Right hindlimb (tissue), 1 donor: ENCODE results near the gene WTAP.
"Not testable (repeated sequence)": the region's sequence is repeated elsewhere in the genome, so short reads cannot be mapped to it uniquely, and the experiment has no call there.

Experiments
- DNase-seq: peaks from one replicate; pipeline ENCODE4 v3.0.0-alpha.2; 2018

WTAP gene

DNA sequence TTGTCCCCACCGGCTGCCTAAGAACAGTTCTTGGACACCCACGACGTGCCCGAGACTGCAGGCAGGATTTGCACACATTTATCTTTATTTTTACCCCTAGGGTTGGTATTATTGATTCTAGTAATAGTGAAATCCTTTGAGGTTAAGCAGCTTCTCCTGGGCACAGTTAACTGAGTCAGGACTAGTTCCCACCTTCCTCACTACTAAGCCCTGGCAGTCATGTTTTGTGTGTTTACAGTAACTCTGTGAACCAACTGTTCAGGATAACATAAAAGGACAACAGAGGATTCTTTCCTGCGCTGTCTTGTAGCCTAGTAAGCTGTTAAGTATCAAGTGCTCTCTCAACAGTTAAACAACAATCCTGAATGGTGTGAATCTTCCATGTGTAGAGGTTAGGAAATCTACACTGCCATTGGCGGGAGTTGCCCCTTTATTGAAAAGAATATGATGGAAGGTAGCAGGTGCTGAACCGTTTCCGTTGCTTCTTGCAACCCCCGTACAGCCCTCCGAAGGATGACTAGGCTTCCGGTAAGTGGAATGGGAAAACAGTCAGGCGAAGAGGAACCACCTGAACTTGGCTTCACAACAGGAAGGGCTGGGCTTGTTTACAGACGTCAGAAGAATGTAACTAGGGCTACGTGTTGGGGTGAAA is 33.3 kb upstream of the WTAP start:
- peak; percentile 39 for DNase-seq

DNA sequence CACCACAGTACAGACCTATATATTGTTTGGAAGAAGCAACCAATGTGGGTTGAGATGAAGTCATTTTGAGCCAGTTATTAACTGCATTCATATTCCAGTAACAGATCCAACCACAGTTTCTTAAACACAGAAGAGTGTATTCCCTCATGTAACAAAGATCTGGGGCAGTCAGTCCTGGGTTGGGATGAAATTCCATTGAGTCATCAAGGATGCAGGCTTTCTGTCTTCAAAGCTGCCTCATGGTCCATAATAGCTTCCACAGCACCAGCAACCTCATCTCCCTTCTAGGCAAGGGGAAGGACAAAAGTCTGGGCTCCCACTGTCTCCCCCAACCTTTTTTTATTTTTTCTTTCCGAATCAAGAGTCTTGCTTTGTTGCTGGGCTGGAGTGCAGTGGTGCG is 31.3 kb upstream of the WTAP start:
- DNase-seq = no peak

DNA sequence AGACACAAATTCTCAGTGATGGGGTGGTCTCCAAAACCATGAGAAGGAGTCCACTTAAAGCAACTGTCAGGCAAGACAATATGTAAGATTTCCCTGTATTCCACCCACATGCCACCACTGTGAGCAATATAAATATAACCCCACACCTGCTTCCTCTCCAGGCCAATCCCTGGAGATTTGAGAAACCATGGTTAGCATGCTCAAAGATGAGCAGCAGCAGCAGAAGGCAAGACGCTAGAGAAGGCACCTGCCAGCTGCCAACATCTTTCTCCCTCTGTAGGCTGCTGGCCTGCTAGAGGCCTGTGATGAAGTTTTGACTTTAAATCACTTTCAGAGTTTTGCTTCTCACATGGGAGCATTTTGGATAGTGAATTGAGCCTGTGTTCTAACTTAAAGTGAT is 26.3 kb upstream of the WTAP start:
- DNase-seq = no peak

DNA sequence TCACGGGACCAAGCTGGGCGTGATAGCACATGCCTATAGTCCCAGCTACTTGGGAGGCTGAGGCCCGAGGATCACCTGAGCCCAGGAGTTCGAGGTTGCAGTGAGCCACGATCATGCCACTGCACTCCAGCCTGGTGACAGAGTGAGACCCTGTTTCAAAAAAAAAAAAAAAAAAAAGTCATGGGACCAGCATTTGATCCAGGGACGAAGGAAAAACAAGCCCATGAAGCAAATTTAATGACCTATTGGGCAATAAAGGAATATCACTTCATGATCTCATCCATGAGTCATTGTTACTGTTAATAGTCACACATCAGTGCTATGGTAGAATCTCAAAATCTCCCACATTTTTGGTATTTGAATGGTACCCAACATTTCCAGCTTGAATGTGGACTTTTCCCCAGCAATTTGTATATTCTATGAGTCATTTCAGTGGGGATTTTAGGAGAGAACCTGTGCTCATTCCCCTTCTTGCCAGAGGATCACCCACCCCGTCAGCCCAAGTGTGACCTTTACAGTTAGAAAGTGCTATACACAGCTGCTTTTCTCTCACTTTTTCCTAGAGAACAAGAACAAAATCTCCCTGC is 25.8 kb upstream of the WTAP start:
- no peak for DNase-seq

DNA sequence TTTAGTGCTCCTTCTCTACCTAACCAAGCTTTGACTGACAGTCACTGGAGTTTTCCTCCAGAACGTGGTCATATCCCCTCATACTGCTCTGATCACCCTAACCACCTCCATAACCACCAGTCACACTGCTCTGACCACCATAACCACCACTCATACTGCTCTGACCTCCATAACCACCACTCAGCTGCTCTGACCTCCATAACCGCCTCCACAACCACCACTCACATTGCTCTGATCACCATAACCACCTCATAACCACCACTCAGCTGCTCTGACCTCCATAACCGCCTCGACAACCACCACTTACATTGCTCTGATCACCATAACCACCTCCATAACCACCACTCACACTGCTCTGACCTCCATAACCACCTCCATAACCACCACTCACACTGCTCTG is 16.7 kb upstream of the WTAP start:
- DNase-seq = not testable (repeated sequence)

DNA sequence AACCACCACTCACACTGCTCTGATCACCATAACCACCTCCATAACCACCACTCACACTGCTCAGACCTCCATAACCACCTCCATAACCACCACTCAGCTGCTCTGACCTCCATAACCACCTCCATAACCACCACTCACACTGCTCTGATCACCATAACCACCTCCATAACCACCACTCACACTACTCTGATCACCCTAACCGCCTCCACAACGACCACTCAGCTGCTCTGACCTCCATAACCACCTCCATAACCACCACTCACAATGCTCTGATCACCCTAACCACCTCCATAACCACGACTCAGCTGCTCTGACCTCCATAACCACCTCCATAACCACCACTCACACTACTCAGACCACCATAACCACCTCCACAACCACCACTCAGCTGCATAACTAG is 14.9 kb upstream of the WTAP start:
- DNase-seq = not testable (repeated sequence)

DNA sequence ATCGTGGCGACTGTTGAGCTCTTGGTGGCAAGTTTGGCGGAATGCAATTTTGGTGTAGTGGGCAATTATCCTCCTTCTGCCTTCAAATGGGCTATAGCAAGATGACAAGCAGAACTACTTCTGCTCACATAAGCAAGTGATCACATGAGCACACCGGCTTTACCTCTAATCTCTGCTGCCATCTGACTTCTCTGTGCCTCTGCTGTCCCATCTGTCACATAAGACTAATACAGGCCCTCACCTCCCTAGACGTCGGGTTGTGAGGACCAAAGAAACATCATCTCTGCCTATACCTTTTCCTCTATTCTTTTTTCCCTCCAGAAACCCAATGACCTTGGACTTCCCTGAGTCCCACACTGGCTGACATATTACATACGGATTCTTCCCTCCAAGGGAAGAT is 13.3 kb upstream of the WTAP start:
- DNase-seq = no peak

DNA sequence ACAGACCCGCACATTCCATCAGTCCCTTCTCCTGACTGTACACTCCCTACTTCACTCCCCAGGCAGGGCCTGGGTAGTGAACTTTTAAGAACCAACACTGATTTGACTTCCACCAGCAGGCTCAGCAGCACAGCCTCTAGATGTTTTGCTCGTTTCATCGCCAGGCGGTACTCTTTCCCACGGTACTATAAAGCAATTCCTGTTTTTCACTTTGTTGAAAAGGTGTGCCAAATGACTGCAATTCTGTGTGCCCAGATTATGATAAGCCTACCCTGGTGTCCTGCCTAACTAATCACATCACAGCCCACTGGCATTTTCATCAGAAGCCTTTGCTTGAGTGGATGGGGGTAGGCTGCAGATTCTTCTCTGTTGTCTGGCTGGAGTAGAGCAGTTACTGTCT is 12.9 kb upstream of the WTAP start:
- no peak for DNase-seq

DNA sequence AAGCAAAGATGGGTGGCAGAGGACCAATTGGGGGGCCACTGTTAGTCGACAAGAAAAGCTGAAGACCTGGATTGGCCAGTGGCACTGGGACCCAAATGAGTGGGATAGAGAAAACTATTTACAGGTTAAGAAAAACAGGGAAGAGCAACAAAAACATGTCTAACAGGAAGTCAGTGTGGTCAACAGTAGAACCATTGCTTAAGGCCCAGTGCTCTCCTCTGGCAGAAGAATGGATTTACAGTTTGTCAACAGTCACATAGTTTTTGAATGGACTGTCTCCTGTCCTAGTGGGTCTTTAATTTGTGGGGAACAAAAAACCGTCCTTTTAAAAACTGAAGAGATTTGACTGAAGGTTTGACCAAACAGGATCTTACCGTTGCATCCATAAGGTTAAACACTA is 12.1 kb upstream of the WTAP start:
- no peak for DNase-seq

DNA sequence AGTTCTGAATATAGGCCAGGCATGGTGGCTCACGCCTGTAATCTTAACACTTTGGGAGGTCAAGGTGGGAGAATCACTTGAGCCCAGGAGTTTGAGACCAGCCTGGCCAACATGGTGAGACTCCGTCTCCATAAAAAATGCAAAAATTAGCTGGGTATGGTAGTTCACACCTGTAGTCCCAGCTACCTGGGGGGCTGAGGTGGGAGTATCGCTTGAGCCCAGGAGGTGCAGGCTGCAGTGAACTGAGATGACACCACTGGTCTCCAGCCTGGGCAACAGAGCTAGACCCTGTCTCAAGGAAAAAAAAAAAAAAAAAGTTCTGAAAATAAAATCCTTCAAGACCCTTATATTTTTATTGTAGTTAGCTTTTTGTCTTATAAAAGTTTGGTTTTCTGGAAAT is 11.7 kb upstream of the WTAP start:
- no peak for DNase-seq

DNA sequence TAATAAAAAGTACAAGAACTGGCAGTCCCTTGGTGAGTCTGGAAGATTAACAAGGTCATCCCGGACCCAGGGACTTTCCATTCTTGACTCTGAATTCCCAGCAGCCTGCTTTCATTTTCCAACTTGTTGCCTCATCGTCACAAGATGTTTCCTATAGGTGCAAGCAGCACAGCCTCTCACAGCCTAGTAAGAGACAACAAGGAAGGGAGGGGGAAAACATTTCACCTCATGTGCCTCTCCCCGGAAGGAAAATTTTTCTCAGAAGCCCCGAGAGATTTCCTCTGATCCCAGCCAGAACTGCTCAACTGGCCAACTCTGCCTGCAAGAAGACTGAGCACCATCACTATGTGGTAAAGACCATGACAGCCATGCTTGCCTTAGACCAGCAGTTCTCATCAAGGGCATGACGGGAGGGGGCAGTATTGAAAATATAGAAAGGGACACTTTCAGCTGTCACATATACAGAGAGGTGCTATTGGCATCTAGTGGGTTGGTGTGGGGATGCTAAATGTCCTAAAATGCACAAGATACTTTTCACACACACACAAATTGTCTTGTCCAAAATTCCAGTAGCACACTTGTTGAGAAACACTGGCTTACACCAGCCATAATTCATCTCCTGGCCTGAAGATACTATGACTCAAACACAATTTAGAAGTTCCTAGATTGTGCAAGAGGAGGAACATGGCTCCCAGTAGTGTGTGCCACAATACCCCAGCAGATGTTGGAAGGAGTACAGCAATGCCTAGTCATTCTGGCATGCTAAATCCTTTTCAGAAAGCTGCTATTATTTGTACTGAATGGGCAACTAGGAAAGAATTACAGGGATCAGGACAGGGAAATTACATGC is 10.8 kb upstream of the WTAP start:
- no peak for DNase-seq

DNA sequence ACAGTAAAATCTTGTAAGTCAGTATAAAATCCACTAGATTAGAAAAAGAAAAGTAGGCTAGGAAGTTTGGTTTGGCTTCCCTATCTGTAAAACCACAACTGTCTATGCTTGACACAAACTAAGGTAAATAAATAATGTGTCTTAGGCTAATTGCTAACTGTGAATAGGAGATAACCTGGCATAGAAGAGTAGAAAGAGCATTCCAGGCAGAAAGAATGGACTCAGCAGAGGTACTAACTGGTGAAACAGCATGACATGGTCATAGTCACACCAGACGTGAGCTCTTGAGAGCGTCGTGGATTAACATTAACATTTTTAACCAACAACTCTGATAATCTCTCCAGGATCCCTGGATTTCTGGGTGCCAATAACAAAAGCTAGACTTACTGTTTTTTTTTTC is 8.7 kb upstream of the WTAP start:
- DNase-seq = no peak

DNA sequence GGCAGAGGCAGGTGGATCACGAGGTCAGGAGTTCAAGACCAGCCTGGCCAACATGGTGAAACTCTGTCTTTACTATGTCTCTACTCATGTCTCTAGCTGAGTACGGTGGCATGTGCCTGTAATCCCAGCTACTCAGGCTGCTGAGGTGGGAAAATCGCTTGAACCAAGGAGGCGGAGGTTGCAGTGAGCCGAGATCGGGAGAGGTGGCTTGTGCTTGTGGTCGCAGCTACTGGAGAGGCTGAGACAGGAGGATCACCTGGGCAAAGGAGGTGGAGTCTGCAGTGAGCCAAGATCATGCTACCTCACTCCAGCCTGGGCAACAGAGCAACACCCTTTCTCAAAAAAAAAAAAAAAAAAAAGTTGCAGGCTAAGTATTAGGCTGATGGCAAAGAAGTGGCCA is 8.0 kb upstream of the WTAP start:
- DNase-seq = no peak

DNA sequence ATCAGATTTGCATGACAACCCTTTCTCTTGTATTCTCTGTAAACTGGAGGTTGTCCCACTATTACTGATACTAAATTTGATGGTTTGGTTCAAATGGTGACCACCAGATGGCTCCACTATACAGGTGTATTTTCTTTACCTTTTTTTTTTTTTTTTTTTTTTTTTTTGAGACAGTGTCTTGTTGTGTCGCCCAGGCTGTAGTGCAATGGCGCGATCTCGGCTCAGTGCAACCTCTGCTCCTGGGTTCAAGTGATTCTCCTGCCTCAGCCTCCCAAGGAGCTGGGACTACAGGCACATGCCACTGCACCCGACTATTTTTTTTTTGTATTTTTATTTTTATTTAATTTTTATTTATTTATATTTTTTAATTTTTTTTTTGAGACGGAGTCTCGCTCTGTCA is 6.6 kb upstream of the WTAP start:
- no peak for DNase-seq

DNA sequence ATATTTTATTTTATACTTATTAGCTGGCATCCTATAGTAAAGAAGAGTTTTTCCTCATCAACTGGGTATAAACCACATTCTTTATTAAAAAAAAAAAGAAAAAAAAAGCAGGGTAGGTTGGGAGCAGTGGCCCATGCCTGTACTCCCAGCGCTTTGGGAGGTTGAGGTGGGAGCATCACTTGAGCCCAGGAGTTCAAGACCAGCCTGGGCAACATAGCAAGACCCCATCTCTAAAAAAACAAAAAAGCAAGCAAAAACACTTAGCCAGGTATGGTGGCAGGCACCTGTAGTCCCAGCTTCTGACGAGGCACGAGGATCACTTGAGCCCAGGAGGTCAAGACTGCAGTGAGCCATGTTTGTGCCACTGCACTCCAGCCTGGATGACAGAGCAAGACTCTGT is 5.3 kb upstream of the WTAP start:
- DNase-seq = not testable (repeated sequence)

DNA sequence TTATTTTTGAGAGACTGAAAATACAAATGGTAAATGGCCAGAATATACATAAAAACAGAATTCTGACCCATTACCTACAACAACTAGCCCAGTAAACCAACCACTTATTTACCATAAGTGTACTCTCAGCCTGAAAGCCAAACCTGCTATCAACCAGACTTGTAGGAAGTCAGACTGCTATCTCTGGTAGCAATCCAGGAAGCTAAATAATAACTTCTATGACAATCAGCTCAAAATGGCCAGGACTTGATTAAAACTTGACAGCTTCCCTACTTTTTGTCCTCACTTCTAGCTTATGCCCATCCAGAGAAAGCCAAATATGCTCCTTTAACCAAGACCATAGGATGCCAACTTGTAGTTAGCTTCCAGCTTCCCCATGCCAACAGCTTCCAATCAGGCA is 4.7 kb upstream of the WTAP start:
- DNase-seq = no peak

DNA sequence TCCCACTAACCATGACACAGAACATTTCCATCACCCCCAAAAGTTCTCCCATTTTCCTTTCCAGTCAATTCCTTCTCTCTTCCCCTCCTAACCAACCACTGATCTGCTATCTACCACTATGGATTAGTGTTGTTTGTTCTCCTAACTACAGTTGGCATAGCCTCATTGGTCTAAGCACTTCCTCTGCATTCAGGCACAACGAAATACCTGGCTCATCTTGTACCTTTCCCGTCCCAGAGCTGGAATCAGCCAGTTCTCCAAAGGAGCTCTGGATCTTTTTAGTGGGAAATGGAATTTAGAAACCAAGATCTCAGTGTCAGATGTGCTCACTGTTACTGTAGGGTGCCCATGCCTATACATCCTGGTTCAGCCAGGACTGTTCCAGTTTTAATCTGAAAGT is 4.0 kb upstream of the WTAP start:
- DNase-seq = no peak

DNA sequence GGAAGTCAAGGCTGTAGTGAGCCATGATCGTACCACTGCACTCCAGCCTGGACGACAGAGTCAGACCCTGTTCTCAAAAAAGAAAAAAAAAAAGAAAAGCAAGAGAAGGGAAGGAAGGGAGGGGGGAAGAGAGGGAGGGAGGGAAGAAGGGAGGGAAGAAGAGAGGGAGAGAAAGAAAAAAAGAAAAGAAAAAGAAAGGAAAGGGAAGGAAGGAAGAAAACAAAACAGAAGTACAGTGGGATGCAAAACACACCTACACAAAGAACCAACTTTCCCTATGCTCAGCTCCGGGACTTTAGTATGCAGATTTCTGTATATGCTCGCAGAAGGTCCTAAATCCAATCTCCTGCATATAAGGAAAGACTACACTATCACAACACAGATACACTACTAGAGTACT is 2.5 kb upstream of the WTAP start:
- no peak for DNase-seq

DNA sequence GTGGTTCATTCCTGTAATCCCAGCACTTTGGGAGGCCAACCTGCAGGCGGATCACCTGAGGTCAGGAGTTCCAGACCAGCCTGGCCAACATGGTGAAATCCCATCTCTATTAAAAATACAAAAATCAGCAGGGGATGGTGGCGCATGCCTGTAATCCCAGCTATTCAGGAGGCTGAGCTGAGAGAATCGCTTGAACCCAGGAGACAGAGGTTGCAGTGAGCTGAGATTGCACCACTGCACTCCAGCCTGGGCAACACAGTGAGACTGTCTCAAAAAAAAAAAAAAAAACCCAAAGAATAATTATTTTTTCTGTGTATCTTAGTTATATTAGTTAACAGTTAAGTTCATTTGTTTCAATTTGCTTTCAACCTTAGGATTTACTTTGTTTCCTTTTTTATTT is 2.1 kb upstream of the WTAP start:
- DNase-seq = not testable (repeated sequence)

DNA sequence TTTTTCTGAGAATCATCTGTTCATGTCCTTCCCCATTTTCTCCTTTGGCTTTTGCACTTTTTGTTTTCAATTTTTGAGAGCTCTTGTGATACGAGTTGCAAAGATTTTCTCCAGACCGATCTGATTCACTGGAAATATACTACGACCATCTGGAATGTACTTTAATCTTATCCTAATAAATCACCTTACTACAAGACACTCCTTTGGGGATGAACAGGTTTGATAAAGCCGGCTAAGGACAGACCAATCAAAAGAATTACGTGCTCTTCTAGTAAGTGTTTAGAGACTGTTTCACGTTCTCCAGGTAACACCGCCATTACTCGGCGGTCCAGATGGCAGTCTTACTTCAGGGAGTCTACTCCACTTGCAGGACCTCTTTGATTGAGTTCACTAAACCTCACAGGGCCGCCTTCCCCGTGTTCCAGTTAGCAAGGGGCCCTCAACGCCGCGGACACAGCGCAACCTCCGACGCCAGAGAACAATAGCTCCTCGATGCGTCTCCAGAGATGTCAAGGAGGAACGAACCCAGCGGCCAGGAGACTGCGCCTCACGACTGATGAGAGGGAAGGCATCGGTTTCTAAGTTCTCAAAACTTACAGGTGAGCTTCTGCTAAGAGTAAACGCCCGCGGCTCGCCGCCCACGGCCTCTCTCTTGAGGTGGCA is 920 bp upstream of the WTAP start:
- no peak for DNase-seq

DNA sequence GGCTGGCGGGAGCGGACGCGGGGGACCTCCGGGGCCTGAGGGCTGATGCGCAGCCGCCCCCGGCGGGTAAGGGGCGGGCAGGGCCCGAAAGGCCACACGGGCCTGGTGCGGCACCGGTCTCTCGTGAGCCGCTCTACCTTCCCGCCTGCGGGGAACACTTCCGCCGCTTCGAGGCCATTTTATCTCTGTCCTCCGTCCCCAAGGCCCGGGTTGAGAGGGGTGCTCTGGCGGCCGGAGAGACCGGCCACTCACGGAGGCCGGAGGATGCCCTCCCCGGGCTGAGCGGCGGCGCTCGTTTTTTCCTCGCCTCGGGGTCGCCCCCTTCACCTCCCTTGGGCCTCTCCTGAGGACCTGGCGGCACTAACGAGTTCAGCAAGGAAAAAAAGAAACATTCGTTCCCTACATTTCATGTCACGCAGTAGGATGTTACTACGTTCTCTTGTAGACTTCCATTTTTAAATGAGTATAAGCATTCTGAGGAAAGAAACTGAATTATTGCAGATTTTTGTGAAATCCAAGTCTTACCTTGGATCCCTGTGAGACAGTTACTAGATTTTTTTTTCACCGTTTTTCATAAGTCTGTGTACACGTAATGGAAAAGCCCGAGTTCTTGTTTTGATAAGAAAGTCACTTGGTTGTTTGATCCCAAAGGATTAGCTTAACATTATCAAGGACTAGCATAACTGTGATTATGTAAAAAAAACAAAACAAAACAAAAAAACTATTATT is 575 bp downstream of the WTAP start:
- DNase-seq = no peak

DNA sequence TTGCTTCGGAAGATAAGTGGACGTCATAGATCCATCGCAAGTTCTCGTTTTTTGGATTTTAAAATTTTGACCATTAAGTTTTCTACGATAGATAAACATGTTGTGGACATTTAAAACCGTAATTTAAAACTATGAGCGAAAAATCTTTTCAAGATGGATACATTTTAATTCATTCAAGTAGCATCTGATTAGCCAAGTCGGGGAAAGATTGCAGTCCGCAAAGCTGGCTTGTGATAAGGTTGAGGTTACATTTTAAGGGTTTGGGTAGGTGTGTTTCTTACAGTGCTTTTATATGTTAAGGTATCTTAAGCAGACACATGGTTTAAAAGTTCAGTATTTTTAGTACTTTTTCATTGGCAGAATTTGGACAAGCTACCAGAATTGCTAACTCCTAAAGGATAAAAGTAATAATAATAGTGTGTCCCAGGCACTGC is 1.2 kb downstream of the WTAP start:
- no peak for DNase-seq
